ENCODE data around the gene MEFV. TPM values are rescaled to one million over a fixed set of nuclear protein-coding genes. Genes with fewer than 3 reads are reported as not detected.

The MEFV gene
- total RNA-seq, 1 donor from 2014 or later: 13.5 TPM

DNA sequence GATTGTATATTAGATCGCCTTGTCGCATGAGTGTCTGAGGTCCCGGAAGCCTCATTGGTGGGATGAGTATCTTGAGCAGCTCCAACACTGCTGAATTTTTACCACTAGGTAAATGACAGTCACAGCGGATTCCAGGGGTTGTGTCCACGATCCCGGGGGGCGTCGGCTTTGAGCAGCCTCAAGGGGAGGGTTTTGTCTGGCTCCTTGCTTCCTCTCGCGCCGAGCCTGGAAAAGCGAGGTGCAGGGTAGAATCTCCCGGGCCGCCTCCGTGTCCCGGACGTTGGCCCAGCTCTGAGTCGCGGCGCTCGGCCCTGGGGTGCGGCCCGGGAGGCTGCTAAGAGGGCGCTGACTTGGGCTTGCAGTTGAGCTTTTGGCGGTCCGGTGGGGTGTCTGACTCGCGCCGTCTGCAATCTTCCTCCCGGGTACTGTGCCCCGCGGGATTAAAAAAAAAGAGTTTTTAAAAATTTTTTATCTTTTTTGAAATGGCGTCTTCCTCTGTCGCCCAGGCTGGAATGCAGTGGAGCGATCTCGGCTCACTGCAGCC, 63.9 kb downstream of the MEFV start:
- Histone ChIP-seq H3K4me3 (no peak overlapping the region), H3K4me1 (peaks cover 18% of the 10 kb centered on the region), H3K9me3 (no peaks in the 10 kb centered on the region), H3K27me3 (ENCODE audit: low read depth) (peaks cover 97% of the 10 kb centered on the region), H3K27ac (no peak overlapping the region), H3K36me3 (no peaks in the 10 kb centered on the region)
- ATAC-seq: no peak
- DNase-seq: no peak
- intact Hi-C loops (cut with DNase I): no loop called here
- TF ChIP-seq, protein P1, sequence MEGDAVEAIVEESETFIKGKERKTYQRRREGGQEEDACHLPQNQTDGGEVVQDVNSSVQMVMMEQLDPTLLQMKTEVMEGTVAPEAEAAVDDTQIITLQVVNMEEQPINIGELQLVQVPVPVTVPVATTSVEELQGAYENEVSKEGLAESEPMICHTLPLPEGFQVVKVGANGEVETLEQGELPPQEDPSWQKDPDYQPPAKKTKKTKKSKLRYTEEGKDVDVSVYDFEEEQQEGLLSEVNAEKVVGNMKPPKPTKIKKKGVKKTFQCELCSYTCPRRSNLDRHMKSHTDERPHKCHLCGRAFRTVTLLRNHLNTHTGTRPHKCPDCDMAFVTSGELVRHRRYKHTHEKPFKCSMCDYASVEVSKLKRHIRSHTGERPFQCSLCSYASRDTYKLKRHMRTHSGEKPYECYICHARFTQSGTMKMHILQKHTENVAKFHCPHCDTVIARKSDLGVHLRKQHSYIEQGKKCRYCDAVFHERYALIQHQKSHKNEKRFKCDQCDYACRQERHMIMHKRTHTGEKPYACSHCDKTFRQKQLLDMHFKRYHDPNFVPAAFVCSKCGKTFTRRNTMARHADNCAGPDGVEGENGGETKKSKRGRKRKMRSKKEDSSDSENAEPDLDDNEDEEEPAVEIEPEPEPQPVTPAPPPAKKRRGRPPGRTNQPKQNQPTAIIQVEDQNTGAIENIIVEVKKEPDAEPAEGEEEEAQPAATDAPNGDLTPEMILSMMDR (IDR thresholded peaks at IDR 0.05): no peak

Other genes starting within 250 kb of the MEFV start
- 1.0 TPM for gene CLDN9, start 243.7 kb downstream of the MEFV start, total RNA-seq
- not detected for gene CLDN6, start 238.4 kb downstream of the MEFV start, total RNA-seq
- gene TNFRSF12A, start 236.3 kb downstream of the MEFV start, total RNA-seq: 28.8 TPM
- gene HCFC1R1, start 232.7 kb downstream of the MEFV start, total RNA-seq: 43.2 TPM
- gene THOC6, start 232.6 kb downstream of the MEFV start, total RNA-seq: 26.8 TPM
- gene BICDL2, start 219.7 kb downstream of the MEFV start, total RNA-seq: 19.5 TPM
- gene MMP25, start 210.1 kb downstream of the MEFV start, total RNA-seq: 22.7 TPM
- gene IL32, start 191.0 kb downstream of the MEFV start, total RNA-seq: 79.1 TPM
- not detected for gene ZSCAN10, start 157.3 kb downstream of the MEFV start, total RNA-seq
- gene ZNF205, start 144.0 kb downstream of the MEFV start, total RNA-seq: 11.9 TPM
- 10.2 TPM for gene ZNF213, start 121.6 kb downstream of the MEFV start, total RNA-seq
- gene OR1F1, start 68.4 kb downstream of the MEFV start, total RNA-seq: not detected
- 12.0 TPM for gene ZNF200, start 21.5 kb downstream of the MEFV start, total RNA-seq
- gene ZNF263, start 26.9 kb upstream of the MEFV start, total RNA-seq: 23.2 TPM
- 5.3 TPM for gene TIGD7, start 48.8 kb upstream of the MEFV start, total RNA-seq
- 32.4 TPM for gene ZNF75A, start 48.9 kb upstream of the MEFV start, total RNA-seq
- not detected for gene OR2C1, start 99.3 kb upstream of the MEFV start, total RNA-seq
- 12.7 TPM for gene ZSCAN32, start 144.4 kb upstream of the MEFV start, total RNA-seq
- 9.0 TPM for gene ZNF174, start 144.6 kb upstream of the MEFV start, total RNA-seq
- 4.4 TPM for gene ZNF597, start 186.9 kb upstream of the MEFV start, total RNA-seq
- gene NAA60, start 187.0 kb upstream of the MEFV start, total RNA-seq: 56.3 TPM
- gene C16orf90, start 238.9 kb upstream of the MEFV start, total RNA-seq: not detected
- gene CLUAP1, start 244.4 kb upstream of the MEFV start, total RNA-seq: 30.3 TPM